Tibial artery (tissue), 4 donors: ENCODE results near the gene PLAC8.

Source experiments
- DNase-seq, 2 donors: peaks; one replicate each; pipeline ENCODE4 v3.0.0-alpha.2; 2019
- H3K27ac ChIP-seq, 2 donors: fragments of 200-600 bp; sonication (generic) in 1 of 2; 1 replicate in 1 of 2; 2 replicates in 1 of 2; pipeline ENCODE4 v1.5.1; 2018 to 2019; ENCODE audit warnings: mild to moderate bottlenecking in 1 of 2
- H3K27me3 ChIP-seq, 2 donors: fragments of 200-600 bp; sonication (generic) in 1 of 2; one replicate each; pipeline versions ENCODE4 v1.5.1 to v1.6.0; 2016 to 2019
- H3K36me3 ChIP-seq, 3 donors: fragments of 200-600 bp; sonication (generic) in 2 of 3; one replicate each; pipeline ENCODE4 v1.5.1; 2016 to 2019; ENCODE audit warnings: mild to moderate bottlenecking in 2 of 3
- H3K4me1 ChIP-seq, 4 donors: fragments of 200-600 bp; sonication (generic) in 2 of 4; 1 replicate in 3 of 4; 2 replicates in 1 of 4; pipeline ENCODE4 v1.5.1; 2016 to 2019
- H3K4me3 ChIP-seq, 2 donors: fragments of 200-600 bp; sonication (generic) in 1 of 2; 1 replicate in 1 of 2; 2 replicates in 1 of 2; pipeline ENCODE4 v1.5.1; 2018 to 2019; ENCODE audit warnings: mild to moderate bottlenecking in 2 of 2
- H3K9me3 ChIP-seq, 3 donors: fragments of 200-600 bp; sonication (generic) in 1 of 3; one replicate each; pipeline ENCODE4 v1.5.1; 2016 to 2019
- CTCF ChIP-seq, 2 experiments: fragments of 200-600 bp in 1 of 2; fragments of 450-650 bp in 1 of 2; IDR thresholded peaks; one replicate each; pipeline ENCODE4 v1.5.1; 2017 to 2019; ENCODE audit warnings: antibody characterized with exemption in 2 of 2, mild to moderate bottlenecking in 1 of 2, moderate library complexity in 1 of 2
- intact Hi-C: fragments of 100-400 bp; cut with DNase I; formaldehyde crosslinking; loops from one replicate; pipeline ENCODE4 v1.15.0; 2023; ENCODE audit warnings: low total_unique reads

The PLAC8 gene

DNA sequence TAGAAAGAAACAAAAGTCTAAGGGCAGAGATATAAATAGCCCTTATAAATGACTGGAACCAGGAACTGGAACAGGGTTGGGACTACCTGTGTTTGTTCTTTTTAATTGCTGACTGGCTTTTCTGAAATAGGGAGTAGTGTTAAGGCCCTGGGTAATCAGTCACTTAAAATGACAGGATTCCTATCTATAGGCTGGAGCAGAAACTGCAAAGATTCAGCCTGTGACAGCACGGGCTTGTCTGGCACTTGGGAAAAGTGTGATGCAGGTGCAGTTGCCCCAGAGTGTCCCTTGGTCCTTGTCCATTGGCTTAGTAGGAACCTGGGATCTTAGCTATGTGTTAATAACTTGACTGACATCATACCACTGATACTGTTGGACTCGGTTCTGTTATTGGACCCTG, 14.7 kb upstream of the PLAC8 start:
- Histone ChIP-seq H3K4me3 (no peak overlapping the region), H3K36me3 (no peaks in the 10 kb centered on the region), H3K9me3 (no peaks in the 10 kb centered on the region), H3K4me1 (no peaks in the 10 kb centered on the region), H3K27ac (no peak overlapping the region), H3K27me3 (no peaks in the 10 kb centered on the region)
- no peak for TF ChIP-seq CTCF (IDR thresholded peaks at IDR 0.05)
- no peak for DNase-seq
- intact Hi-C loops, result no loop called here

DNA sequence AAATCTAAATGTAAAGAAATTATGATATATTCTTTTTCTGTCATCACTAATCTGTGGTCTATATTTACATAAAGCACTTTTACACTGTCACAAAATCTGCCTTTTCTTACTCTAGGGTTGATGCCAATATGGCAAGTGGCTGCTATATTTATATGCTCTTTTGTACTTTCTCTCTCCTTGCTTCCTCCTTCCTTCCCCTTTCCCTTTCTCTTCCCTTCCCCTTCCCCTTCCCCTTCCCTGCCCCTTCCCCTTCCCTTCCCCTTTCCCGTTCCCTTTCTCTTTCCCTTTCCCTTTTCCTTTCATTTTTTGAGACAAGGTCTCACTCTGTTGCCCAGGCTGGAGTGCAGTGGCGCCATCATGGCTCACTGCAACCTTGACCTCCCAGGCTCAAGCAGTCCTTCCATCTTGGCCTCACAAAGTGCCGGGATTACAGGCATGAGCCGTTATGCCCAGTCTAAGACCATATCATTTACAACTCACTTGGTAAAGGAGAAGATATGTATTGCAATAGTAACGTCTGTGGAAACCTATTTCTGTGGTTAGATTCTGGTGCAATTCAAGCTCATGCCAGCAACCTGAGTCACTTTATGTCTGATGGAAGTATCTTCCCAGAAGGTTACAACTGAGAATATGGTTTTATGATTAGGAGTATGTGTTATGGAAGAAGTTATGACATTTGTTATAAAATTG, 13.9 kb upstream of the PLAC8 start:
- TF ChIP-seq CTCF (IDR thresholded peaks at IDR 0.05), result no peak
- Histone ChIP-seq H3K36me3 (no peaks in the 10 kb centered on the region), H3K9me3 (no peaks in the 10 kb centered on the region), H3K27me3 (no peaks in the 10 kb centered on the region), H3K4me1 (no peaks in the 10 kb centered on the region), H3K27ac (no peak overlapping the region), H3K4me3 (no peak overlapping the region)
- intact Hi-C loops, result no loop called here
- no peak for DNase-seq

DNA sequence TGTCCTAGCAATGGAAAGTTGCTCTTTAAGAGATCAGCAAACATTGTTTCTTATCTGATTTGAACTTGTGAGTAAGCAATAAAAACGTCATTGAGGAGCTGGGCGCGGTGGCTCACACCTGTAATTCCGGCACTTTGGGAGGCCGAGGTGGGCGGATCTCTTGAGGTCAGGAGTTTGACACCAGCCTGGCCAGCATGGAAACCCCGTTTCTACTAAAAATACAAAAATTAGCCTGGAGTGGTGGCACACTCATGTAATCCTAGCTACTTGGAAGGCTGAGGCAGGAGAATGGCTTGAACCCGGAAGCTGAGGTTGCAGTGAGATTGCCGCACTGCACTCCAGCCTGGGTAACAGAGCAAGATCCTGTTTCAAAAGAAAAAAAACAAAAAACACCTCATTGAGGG, 11.2 kb upstream of the PLAC8 start:
- H3K27ac ChIP-seq, result no peak overlapping the region
- DNase-seq, result no peak
- H3K9me3 ChIP-seq, result no peaks in the 10 kb centered on the region
- H3K27me3 ChIP-seq, result no peaks in the 10 kb centered on the region
- intact Hi-C loops, result no loop called here
- no peaks in the 10 kb centered on the region for H3K4me1 ChIP-seq
- H3K4me3 ChIP-seq, result no peak overlapping the region
- TF ChIP-seq CTCF (IDR thresholded peaks at IDR 0.05), result no peak
- no peaks in the 10 kb centered on the region for H3K36me3 ChIP-seq

DNA sequence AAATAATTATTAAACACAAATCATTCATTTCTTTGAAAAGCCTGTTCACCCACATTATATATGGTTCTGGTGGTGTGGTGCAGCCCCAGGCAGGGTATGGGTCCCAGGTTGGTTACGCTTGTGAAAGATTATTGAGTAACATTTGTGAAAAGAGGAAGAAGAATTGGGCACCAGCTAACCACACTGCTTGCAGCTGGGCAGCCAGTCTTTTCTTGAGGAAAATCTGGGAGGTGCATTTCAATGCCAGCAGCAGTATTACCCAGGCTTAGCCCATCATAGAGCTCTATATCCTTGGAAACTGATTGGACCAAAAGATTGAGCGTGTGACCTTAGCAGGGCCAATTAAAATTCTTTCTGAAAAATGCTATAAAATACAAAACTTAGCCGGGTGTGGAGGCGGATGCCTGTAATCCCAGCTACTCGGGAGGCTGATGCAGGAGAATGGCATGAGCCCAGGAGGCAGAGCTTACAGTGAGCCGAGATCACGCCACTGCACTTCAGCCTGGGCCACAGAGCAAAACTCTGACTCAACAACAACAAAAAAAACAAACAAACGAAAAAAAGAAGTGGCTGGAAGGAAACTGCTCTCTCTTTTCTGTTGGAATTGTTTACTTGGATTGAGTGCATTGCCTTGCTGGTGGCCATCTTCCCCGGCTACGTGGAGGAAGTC, 9.7 kb upstream of the PLAC8 start:
- DNase-seq, result peak in 1 of 2 donors; percentile 25
- Histone ChIP-seq H3K27me3 (no peaks in the 10 kb centered on the region), H3K4me1 (no peaks in the 10 kb centered on the region), H3K4me3 (no peak overlapping the region), H3K27ac (no peak overlapping the region), H3K36me3 (no peaks in the 10 kb centered on the region), H3K9me3 (no peaks in the 10 kb centered on the region)
- TF ChIP-seq CTCF (IDR thresholded peaks at IDR 0.05), result no peak
- intact Hi-C loops, result no loop called here

- Histone ChIP-seq H3K27ac (no peak overlapping the region), H3K4me3 (no peak overlapping the region), H3K27me3 (no peaks in the 10 kb centered on the region), H3K4me1 (no peaks in the 10 kb centered on the region), H3K9me3 (no peaks in the 10 kb centered on the region), H3K36me3 (no peaks in the 10 kb centered on the region)
- intact Hi-C loops, result no loop called here
- TF ChIP-seq CTCF (IDR thresholded peaks at IDR 0.05), result no peak
- DNase-seq, result no peak
Observed at GRCh38 chr4:83121246-83121645, 6.7 kb upstream of the PLAC8 start.
